Ramos (cell line): Measurements from ENCODE around the gene GOLGA3.
"Not testable (repeated sequence)": the region's sequence is repeated elsewhere in the genome, so short reads cannot be mapped to it uniquely, and the experiment has no call there.

ENCODE experiments used
- in situ Hi-C: fragments of 300-500 bp; cut with MboI; formaldehyde crosslinking; loops from one replicate; pipeline ENCODE4 v1.14.3; 2022; ENCODE audit warnings: low sequenced_read_pairs; ENCODE audit not compliant: unreplicated experiment

GOLGA3 gene

GRCh38 chr12:132761032-132761920 is 67.4 kb downstream of the GOLGA3 start, which contains the start of gene ANKLE2:
TSS of gene ANKLE2 (minus strand) at chr12:132761832. CDS start at chr12:132761798, 34 bp downstream.
- in situ Hi-C loops = no loop called here

GRCh38 chr12:132759359-132759758 is 69.3 kb downstream of the GOLGA3 start:
- in situ Hi-C loops = no loop called here

GRCh38 chr12:132758825-132759224 is 69.8 kb downstream of the GOLGA3 start:
- in situ Hi-C loops = not testable (repeated sequence)

- in situ Hi-C loops = no loop called here
Measured at GRCh38 chr12:132754160-132754932, 74.3 kb downstream of the GOLGA3 start.

GRCh38 chr12:132753670-132754069 is 75.0 kb downstream of the GOLGA3 start:
- in situ Hi-C loops = not testable (repeated sequence)

GRCh38 chr12:132748319-132748718 is 80.3 kb downstream of the GOLGA3 start:
- in situ Hi-C loops = no loop called here

- in situ Hi-C loops = no loop called here
Measured at GRCh38 chr12:132747896-132748295, 80.8 kb downstream of the GOLGA3 start.

- in situ Hi-C loops = no loop called here
Measured at GRCh38 chr12:132747395-132747794, 81.3 kb downstream of the GOLGA3 start.

- in situ Hi-C loops = no loop called here
Measured at GRCh38 chr12:132746613-132747012, 82.1 kb downstream of the GOLGA3 start.

- in situ Hi-C loops = no loop called here
Measured at GRCh38 chr12:132743831-132744230, 84.8 kb downstream of the GOLGA3 start.

GRCh38 chr12:132741620-132742019 is 87.0 kb downstream of the GOLGA3 start:
- in situ Hi-C loops = no loop called here

- in situ Hi-C loops = no loop called here
Measured at GRCh38 chr12:132740652-132741051, 88.0 kb downstream of the GOLGA3 start.

GRCh38 chr12:132740313-132740646 is 88.4 kb downstream of the GOLGA3 start:
- in situ Hi-C loops = no loop called here

- in situ Hi-C loops = no loop called here
Measured at GRCh38 chr12:132739600-132740312, 88.9 kb downstream of the GOLGA3 start.

GRCh38 chr12:132736913-132737312 is 91.8 kb downstream of the GOLGA3 start:
- in situ Hi-C loops = no loop called here

- in situ Hi-C loops = no loop called here
Measured at GRCh38 chr12:132736378-132736777, 92.3 kb downstream of the GOLGA3 start.

GRCh38 chr12:132735496-132735895 is 93.2 kb downstream of the GOLGA3 start:
- in situ Hi-C loops = no loop called here

GRCh38 chr12:132734206-132734605 is 94.5 kb downstream of the GOLGA3 start:
- in situ Hi-C loops = no loop called here

- in situ Hi-C loops = no loop called here
Measured at GRCh38 chr12:132731574-132731973, 97.1 kb downstream of the GOLGA3 start.

- in situ Hi-C loops = no loop called here
Measured at GRCh38 chr12:132730353-132730752, 98.3 kb downstream of the GOLGA3 start.
